ENCODE data around the gene MAPK7.
A peak's percentile ranks its signal among the peaks of the same experiment; 100 is the strongest.

MAPK7 gene

DNA sequence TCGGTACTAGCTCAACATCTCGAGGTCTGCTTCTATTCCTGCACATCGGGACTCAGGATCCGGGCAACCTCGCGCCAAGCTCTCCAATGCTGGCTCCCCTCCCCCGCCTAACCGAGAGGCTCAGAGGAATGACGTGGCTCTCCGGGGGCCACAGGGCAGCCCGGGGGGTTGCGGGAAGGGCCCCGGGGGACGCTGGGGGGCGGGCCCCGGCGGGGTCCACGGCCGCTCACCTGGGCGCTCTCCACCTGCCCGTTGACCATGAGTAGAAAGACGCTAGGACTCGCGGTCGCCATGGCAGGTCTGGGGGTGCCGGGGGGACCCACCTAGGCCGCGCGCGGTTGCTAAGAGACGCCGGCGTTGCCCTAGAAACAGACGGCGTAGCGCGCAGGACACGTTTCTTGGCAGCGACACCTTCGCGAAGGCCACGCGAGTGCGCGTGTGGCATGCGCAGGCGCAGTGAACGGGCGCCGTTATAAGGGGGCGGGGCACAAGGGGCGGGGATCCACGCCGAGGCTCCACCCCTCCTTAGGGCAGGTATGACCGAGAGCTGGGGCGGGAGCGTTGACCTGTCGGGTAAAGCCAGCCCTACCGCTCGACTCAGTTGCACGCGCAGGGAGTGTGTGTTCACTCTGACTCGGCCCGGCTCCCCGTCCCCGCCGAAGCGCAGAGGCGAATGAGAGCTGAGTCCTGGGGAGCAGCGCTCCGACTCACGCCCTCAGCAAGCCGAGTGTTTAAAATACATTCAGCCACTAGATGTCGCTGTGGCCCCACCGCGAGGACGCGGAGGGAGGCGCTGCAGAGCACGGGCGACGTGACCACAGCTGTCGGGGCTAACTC, 15.8 kb upstream of the MAPK7 start, which contains the start of gene B9D1:
Gene B9D1 (minus strand): TSS at position 447 of the 837 bp plus-strand sequence. CDS start 154 bp downstream, at position 293.
- peak; percentile 85 to 93 (median 88) for DNase-seq (ENCODE audit: low read depth in 2 of 3, low spot score in 1 of 3)

DNA sequence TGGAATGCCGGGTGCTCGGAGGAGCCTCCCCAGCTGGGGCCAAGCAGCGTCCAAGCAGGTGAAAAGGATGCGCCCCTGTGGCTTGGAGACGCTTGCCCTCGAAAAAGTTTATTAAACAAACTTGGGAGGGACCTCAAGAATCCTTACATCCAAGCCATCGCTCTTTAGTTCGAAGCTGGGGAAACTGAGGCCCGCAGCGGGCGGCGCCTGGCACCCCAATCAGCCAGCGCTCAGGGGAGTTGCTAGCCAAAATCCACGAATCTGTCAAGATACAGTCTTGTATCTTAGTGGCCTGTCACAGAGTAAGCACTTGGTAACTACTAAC, 15.2 kb upstream of the MAPK7 start:
- no peak for DNase-seq (ENCODE audit: low read depth in 2 of 3, low spot score in 1 of 3)

DNA sequence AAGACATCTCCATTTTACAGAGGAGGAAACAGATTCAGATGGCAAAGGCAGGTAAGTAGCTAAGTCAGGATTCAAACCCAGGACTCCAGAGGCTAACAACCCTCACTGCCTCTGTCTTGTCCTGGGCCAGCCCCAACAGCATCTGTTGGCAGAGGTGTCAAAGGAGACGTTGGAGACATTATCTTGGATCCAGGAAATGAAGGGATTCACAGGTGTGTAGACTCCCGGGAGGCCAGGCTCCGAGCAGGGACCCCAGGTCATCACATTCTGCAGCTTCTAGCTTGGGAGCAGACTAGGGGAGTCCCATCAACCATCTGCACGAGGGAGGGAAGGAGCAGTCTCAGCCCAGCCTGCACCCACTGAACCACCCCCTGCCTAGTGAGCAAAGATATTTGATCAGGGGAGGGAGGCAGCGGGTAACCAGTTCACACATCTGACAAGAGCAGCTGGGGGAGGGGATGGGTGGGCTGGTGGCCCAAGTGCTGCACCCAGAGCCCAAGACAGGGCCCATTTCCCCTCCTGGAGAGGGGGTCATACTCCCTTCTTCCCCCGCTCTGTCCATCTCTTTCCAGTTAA, 14.8 kb upstream of the MAPK7 start:
- DNase-seq (ENCODE audit: low read depth in 2 of 3, low spot score in 1 of 3), result no peak

DNA sequence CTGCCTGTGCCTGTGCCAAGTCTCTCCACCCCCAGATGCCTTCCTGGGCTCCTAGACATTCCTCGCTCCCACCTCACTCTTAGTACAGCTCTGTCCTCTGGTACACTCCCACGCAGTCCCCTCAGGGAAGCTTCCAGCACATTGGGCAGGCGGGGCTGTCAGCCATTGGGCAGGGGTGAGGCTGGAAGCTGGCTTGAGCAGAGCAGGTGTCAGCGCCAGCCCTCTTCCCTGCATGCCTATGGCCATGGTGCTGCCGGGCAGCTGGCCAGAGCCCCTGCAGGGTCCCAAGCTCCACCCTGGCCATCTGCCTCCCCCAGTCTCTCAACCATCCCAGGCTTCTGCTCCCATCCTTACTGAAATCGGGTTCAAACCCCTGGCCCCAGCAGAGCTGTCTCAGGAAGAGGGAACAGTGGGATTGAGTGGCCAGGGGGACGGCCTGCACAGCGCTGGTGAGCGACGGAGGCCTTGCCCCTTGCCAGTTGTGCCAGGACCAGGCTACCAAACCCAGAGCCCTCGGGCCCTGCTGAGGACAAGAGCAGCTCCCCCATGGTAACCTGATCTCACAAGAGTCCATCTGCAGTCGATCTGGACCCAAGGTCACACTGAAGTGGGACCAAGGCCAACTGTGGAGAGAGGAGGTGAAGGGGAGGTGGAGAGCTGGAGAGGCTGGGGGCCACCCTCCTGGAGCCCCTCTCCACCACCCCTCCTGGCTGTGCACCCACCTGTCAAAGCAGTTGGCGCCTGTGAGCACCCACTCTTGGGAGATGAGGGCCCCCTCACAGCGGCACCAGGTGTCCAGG, 13.4 kb upstream of the MAPK7 start:
- DNase-seq (ENCODE audit: low read depth in 2 of 3, low spot score in 1 of 3), result no peak

DNA sequence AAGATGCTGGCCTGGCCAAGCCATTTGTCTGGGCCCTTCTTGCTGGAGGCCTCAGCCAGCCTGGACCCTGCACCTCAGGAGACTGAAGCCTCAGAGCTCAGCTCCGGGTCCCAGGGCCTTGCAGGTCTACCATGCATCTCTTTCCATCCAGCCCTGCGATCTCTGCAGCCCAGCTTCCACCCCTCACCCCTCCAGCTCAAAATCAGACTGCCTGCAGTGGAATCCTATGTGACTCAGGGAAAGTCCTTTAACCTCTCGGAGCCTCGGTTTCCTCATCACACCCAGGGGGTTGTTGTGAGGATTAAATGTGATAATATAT, 12.8 kb upstream of the MAPK7 start:
- no peak for DNase-seq (ENCODE audit: low read depth in 2 of 3, low spot score in 1 of 3)

DNA sequence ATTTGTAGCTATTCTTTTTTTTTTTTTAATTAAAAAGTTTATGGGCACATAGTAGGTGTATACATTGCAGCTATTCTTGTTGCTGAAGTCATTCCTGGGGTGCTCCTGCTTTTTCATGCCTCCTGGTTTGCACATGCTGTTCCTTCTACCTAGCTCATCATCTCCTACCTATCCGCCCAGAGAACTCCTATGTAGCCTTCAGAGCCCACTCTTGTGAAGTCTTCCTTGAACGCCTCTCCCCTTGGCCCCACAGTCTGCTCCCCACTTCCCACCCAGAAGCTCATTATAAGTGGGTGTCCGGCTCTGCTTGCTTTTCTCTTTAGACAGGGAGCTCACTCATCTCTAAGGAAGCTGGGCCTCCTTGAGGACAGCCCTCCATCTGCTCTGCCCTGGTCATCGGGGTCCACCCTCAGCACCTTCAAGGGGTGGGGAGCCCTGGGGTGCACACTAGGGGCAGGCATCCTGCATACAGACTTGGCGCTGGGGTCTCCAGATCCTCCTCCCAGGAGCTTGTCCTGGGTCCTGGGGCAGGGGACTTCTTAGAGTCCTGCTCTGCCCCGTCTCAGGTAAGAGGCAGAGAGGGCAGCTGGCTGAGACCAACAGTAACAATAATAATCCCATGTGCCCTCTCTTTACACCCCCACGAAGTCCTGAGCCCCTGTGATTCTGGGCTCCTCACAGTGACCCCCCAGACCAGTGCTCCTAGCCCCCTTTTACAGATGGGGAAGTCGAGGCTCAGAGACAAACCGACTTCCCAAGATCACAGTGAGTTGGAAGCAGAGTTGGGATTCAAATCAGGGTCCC, 12.3 kb upstream of the MAPK7 start:
- no peak for DNase-seq (ENCODE audit: low read depth in 2 of 3, low spot score in 1 of 3)

DNA sequence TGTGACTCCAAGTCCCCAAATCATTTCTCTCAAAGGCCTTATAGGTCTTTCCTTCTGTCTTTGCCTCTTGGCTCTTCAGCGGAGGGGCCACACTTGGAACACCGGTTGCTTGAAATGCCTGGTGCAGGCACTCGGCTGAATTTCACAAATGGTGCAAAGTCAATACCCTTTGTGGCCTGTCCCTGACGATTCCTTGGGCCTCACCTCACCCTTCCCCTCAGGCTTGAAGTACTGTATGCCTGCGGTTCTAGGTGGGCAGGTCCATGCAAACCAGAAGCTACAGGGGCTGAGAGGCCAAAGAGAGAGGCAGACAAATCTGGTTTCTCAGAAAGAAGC, 11.7 kb upstream of the MAPK7 start:
- no peak for DNase-seq (ENCODE audit: low read depth in 2 of 3, low spot score in 1 of 3)

DNA sequence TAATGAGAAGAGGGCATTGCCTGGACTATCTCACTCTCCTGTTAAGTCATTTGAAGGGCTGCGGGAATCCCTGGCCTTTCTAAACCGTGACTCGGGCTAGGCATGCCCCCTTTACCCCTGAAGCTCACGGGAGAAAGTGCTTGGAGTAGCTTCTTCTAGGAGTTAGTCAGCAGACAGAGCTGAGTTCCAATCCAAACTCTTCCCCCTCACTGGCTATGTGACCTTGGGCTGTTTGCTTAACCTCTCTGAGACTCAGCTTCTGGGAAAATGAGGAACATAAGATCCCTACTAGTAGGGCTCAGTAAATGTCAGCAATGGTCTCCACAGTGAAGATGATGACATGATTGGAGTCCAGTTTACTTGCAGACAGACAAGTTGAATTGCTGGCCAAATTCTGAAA, 10.1 kb upstream of the MAPK7 start:
- DNase-seq (ENCODE audit: low read depth in 2 of 3, low spot score in 1 of 3), result no peak

DNA sequence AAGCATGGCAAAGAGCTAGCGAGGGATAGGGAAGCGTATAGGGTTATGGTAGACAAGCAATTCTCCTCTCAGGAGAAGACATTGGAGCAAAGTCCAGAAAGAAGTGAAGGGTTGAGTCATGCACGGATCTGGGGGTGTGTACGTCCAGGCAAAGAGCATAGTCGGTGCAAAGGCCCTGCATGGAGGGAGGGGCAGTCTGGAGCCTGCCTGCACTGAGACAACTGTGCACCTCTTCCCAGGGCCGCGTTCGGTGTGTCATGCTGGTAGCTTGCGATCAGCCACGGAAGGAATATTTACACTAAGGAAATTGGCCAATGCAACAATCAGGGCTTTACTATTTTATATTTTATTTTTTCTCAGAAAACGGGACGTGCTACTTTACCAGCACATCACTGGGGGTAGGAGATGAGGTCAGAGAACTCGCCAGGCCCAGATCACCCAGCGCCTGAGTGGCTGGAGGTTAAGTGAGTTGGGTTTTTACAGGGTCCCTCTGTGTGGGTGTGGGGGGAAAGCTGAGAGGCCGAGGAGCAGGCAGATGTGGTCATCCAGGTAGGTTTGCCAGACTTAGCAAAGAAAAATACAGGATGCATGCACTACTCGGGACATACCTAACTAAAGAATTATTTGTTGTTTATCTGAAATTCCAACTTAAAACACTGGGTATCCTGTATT, 9.1 kb upstream of the MAPK7 start:
- DNase-seq (ENCODE audit: low read depth in 2 of 3, low spot score in 1 of 3), result no peak

DNA sequence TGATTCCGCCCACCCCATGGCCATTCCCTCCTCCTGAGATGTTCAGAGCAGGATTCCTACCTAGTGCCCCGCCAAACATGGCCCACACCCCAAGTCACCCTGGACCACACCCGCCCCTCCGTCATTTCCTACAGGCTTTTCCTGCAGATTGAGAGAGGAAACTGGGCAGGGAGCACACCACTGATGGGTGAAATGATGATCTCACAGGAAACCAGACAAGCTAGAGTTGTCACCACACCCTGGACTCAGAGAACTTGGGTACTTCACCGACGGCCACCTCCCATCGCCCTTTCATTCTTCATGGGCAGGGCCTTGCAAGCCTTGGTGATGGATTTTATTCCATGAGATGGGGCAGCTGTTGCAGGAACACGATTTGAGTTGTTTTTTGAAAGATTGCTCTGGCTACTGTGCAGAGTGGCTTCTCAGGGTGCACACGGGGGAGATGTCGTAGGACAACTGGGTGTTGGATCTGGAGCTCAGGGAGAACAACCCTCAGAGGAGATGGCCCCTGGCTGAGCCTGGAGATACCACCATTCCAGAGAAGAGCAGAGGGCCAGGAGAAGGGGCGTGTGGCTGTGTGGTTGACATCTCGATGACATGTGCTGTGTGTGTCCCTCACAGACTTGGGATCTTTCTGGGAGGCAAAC, 8.3 kb upstream of the MAPK7 start:
- no peak for DNase-seq (ENCODE audit: low read depth in 2 of 3, low spot score in 1 of 3)

DNA sequence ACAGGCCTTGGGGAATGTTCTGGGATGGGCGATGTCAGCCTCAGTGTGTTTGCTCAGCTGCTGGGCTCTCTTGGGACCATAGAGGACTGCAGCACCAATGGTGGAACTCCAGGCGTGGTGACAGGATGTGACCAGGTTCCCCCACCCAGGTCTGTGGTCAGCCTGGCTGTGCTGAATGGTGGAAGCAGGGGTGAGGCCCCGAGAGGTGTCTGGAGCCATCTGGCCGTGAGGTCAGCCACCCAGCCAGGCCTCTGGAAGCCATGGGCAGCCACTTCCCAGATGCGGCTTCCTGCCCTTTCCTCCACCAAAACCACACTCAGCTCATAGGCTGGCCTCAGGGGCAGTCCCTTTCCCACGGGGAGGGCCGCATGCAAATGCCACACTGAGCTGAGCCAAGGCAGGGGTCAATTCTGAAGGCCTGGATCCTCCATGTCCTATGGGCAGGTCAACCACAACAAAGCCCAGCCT, 7.8 kb upstream of the MAPK7 start:
- no peak for DNase-seq (ENCODE audit: low read depth in 2 of 3, low spot score in 1 of 3)

DNA sequence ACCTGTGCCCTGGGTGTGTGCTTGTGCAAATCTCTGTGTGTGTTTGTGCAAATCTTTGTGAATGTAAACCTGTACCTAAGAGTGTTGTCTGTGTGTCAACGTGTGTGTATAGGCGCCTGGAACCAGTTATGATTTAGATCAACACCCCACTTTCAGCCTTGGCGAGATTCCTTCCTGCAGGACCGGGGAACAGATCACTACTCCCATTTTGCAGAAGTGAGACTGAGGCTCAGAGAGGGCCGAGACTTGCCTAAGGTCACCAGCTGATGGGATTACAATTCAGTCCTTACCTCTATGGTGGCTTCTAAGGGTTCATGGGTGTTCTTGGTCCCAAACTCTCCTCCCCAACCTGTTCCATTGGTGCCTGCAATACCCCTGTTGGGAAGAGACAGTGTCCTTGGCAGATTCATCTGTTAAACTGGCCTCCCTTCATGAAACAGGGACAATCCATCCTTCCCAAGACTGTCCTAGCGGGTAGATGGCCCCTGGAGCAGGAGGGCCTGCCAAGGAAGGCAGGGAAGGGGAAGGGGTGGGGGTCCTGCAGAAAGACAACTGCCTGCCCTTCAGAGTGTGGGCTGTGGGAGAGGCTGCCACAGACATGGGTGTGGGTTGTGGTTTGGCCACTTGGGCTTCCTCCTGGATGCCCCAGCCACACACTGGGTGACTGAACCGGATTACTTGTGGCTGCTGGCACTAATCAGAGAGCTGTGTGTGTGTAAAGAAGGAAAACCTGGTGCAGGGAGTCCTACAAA, 6.9 kb upstream of the MAPK7 start:
- no peak for DNase-seq (ENCODE audit: low read depth in 2 of 3, low spot score in 1 of 3)

DNA sequence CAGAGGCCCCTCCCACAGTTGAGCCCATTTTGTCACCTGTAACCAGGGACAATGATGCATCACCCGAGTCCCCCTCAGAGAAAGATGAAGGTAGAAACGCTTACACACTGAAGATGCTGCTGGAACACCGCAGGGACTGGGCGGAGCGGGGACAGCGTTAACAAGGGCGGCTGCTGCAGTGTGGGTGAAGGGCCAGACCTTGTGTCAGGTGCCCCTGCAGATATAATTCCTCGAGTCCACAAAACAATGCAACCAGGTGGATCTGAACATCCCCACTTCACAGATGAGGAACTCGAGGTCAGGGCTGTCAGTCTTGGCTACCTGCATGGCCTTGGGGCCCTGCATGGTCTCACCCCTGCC, 6.3 kb upstream of the MAPK7 start:
- no peak for DNase-seq (ENCODE audit: low read depth in 2 of 3, low spot score in 1 of 3)

DNA sequence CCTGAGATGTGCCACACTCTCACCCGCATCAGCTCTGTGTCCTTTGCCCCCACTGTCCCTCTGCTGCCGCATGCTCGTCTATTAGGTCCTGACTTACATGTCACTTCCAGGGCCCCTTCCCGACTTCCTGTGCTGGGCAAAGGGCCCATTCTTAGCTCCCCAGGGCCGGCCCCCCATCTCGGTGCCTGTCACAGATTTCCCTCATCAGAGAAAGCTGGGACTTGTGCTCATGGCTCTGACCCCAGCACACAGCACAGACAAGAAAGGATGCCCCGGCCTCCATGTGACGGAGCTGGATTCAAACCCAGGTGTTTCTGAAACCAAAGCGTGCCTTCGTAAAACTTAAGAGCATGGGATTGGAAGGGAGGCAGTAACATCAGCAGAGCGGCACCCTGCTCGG, 5.9 kb upstream of the MAPK7 start:
- DNase-seq (ENCODE audit: low read depth in 2 of 3, low spot score in 1 of 3), result no peak

DNA sequence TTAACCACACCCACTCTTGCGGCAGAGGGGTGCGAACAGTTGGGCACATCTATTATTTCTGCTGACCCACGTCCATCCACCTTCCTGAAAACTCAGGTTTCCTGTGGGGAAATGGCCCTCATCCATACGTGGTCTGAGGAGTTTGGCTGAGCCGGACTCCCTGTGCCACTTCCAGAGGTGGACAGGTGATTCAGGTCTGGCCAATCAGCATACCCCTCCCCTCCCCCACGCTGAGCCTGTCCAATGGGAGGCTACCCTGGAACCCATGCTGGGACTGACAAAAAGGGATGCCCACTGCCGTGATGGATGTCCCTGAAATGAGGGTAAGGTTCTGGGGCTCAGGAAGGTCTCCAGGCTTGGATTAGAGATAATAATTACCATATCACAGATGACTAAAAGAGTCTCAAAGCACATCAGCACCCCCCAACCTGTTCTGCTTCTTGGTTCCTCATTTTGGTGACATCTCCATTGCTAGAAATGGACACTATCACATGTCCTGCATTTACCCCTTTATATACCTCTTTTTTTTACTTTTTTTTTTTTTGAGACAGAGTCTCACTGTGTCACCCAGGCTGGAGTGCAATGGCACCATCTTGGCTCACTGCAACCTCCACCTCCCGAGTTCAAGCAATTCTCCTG, 5.3 kb upstream of the MAPK7 start:
- no peak for DNase-seq (ENCODE audit: low read depth in 2 of 3, low spot score in 1 of 3)

DNA sequence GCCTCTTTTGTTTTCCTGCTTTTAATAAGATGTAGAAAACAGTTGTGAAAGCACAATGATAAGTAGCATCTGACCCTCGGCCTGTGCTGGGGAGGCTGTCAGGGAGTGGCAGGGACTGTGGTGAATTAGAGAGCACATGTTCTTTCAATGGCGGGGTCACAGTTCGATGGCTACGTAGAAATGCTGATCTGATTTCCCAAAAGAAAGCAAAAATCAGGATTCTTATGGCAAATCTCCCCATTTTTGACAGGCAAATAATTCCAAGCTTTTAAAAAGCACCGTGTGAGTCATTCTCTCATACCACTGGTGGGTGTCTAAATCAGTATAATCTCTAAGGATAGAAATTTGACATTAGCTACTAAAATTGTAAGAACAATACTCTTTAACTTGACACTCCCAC, 4.2 kb upstream of the MAPK7 start:
- no peak for DNase-seq (ENCODE audit: low read depth in 2 of 3, low spot score in 1 of 3)

DNA sequence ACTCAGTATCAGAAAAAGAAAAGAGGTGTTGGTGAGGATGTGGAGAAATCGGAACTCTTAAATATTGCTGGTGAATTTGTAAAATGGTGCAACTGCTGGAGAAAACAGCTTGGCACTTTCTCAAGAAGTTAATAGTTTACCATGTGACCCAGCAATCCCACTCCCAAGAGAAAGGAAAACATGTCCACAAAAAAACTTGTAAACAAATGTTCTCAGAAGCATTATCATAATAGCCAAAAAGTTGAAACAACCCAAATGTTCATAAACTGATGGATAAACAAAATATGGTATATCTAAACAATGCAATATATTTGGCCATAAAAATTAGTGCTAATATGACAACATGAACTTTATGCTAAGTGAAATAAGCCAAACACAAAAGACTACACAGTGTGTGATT, 2.6 kb upstream of the MAPK7 start:
- no peak for DNase-seq (ENCODE audit: low read depth in 2 of 3, low spot score in 1 of 3)

DNA sequence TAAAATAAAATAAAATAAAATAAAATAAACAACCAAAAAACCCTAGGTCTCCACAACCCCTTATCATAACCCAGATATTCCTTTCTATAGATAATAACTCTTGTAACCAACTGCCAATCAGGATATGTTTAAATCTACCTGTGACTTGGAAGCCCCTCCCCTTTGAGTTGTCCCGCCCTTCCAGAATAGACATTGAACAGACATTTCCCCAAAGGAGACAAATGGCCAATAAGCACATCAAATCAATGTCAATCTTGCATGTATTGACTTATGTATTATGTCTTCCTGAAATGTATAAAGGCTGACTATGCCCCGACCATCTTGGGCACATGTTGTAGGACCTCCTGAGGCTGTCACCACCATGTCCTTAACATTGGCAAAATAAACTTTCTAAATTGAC, 1.5 kb upstream of the MAPK7 start:
- DNase-seq (ENCODE audit: low read depth in 2 of 3, low spot score in 1 of 3), result peak in 1 of 3 donors; percentile 11
